ENCODE data around the gene PTGES2. TPM values are rescaled to one million over a fixed set of nuclear protein-coding genes. Genes with fewer than 3 reads are reported as not detected.

PTGES2 gene
- total and polyA plus RNA-seq, 9 of the 15 experiments (the other 6 are each of a cell fraction or from before 2014, with no cell fraction given), result 2.4 to 196 (median 90.1) TPM

DNA sequence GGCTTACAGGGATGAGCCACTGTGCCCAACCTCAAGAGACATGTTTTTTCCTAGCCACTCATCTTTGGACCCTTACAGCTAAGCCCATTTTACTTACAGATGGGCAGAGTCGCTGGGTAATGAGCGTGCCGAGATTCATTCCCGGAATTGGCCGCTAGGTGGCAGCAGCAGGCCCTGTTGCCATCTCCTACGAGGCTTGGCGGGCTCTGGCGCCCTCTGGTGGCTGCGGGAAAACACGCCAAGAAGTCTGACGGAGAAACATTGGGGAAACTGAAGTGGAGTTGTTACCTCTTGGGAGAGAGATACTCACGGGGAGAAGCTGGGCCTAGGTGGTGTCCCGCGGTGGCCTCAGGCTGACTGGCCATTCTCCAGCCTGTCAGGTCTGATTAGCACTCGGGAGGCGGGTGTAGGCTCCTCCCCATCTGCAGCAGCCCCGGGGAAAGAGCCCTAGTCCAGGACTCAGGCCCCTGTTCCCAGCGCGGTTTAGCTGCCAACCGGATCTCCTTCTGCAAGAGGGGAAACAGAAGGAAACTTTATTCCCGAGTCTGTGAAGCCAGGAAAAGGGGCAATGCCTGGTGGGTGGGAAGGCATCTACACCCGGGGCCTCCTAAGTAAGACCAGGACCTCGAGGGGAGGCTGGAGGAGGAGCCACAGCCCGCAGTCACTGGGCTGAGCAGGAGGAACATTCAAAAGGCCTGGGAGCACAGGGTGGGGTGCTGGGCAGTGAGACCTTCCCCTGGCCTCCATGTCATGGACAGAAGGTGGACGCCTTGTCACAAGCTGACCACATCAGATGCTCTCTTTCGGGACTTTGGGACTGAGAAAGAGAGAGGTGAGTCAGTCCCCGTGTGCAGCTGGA lies 9.7 kb downstream of the PTGES2 start (continued):
- TF ChIP-seq, protein P1, sequence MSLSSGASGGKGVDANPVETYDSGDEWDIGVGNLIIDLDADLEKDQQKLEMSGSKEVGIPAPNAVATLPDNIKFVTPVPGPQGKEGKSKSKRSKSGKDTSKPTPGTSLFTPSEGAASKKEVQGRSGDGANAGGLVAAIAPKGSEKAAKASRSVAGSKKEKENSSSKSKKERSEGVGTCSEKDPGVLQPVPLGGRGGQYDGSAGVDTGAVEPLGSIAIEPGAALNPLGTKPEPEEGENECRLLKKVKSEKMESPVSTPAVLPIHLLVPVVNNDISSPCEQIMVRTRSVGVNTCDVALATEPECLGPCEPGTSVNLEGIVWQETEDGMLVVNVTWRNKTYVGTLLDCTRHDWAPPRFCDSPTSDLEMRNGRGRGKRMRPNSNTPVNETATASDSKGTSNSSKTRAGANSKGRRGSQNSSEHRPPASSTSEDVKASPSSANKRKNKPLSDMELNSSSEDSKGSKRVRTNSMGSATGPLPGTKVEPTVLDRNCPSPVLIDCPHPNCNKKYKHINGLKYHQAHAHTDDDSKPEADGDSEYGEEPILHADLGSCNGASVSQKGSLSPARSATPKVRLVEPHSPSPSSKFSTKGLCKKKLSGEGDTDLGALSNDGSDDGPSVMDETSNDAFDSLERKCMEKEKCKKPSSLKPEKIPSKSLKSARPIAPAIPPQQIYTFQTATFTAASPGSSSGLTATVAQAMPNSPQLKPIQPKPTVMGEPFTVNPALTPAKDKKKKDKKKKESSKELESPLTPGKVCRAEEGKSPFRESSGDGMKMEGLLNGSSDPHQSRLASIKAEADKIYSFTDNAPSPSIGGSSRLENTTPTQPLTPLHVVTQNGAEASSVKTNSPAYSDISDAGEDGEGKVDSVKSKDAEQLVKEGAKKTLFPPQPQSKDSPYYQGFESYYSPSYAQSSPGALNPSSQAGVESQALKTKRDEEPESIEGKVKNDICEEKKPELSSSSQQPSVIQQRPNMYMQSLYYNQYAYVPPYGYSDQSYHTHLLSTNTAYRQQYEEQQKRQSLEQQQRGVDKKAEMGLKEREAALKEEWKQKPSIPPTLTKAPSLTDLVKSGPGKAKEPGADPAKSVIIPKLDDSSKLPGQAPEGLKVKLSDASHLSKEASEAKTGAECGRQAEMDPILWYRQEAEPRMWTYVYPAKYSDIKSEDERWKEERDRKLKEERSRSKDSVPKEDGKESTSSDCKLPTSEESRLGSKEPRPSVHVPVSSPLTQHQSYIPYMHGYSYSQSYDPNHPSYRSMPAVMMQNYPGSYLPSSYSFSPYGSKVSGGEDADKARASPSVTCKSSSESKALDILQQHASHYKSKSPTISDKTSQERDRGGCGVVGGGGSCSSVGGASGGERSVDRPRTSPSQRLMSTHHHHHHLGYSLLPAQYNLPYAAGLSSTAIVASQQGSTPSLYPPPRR (CRISPR knock-in tag; IDR thresholded peaks at IDR 0.05; ENCODE audit: borderline replicate concordance), result 0 out of 2 replicates have a peak, but pooled peaks have one; percentile 46
- TF ChIP-seq POLR2B (IDR thresholded peaks at IDR 0.05; ENCODE audit: low read depth, partially characterized antibody) (no peak), NBN (IDR thresholded peaks at IDR 0.05; ENCODE audit: low read depth) (no peak), ZNF445 (CRISPR knock-in tag; IDR thresholded peaks at IDR 0.05; ENCODE audit: low read depth) (no peak), CC2D1A (IDR thresholded peaks at IDR 0.05) (peak; percentile 86), EP300 (IDR thresholded peaks at IDR 0.05; ENCODE audit: low read length) (peak; percentile 21; the same call in 1 of the 2 replicates), RBM39 (optimal IDR thresholded peaks at IDR 0.05; ENCODE audit: low read depth, low read length) (peak; percentile 81), ZNF124 (CRISPR knock-in tag; IDR thresholded peaks at IDR 0.05) (no peak), KLF16 (IDR thresholded peaks at IDR 0.05) (peak; percentile 72), RBFOX2 (IDR thresholded peaks at IDR 0.05; ENCODE audit: low read depth, low read length) (0 out of 2 replicates have a peak, but pooled peaks have one; percentile 23), CREM (IDR thresholded peaks at IDR 0.05; ENCODE audit: low read depth) (peak; percentile 86), DNMT1 (IDR thresholded peaks at IDR 0.05) (no peak), TAF1 (IDR thresholded peaks at IDR 0.05; ENCODE audit: control insufficient read depth, extremely low read depth, insufficient read depth, low read length, severe bottlenecking) (no peak), ZNF507 (tag; conservative IDR thresholded peaks at IDR 0.05) (no peak)
- TF ChIP-seq, protein P2, sequence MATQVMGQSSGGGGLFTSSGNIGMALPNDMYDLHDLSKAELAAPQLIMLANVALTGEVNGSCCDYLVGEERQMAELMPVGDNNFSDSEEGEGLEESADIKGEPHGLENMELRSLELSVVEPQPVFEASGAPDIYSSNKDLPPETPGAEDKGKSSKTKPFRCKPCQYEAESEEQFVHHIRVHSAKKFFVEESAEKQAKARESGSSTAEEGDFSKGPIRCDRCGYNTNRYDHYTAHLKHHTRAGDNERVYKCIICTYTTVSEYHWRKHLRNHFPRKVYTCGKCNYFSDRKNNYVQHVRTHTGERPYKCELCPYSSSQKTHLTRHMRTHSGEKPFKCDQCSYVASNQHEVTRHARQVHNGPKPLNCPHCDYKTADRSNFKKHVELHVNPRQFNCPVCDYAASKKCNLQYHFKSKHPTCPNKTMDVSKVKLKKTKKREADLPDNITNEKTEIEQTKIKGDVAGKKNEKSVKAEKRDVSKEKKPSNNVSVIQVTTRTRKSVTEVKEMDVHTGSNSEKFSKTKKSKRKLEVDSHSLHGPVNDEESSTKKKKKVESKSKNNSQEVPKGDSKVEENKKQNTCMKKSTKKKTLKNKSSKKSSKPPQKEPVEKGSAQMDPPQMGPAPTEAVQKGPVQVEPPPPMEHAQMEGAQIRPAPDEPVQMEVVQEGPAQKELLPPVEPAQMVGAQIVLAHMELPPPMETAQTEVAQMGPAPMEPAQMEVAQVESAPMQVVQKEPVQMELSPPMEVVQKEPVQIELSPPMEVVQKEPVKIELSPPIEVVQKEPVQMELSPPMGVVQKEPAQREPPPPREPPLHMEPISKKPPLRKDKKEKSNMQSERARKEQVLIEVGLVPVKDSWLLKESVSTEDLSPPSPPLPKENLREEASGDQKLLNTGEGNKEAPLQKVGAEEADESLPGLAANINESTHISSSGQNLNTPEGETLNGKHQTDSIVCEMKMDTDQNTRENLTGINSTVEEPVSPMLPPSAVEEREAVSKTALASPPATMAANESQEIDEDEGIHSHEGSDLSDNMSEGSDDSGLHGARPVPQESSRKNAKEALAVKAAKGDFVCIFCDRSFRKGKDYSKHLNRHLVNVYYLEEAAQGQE (IDR thresholded peaks at IDR 0.05; ENCODE audit: borderline replicate concordance), result peak; percentile 92
- TF ChIP-seq, protein P2 (CRISPR knock-in tag; IDR thresholded peaks at IDR 0.05; ENCODE audit: low read depth), result no peak
